OCI-LY1 (cell line): Measurements from ENCODE around the gene RUVBL2.

Experiments
- H2AFZ ChIP-seq: fragments of 200-600 bp; sonication (generic), shearing (Covaris generic); 2 replicates; pipeline ENCODE4 v1.6.0; 2014; ENCODE audit warnings: antibody characterized with exemption, mild to moderate bottlenecking, low read length
- H3F3A ChIP-seq: fragments of 200-600 bp; sonication (generic), shearing (Covaris generic); 2 replicates; pipeline ENCODE4 v1.6.0; 2014; ENCODE audit warnings: mild to moderate bottlenecking, antibody characterized with exemption, low read length, moderate library complexity; ENCODE audit not compliant: insufficient read depth
- H3K27ac ChIP-seq: fragments of 200-600 bp; sonication (generic); 2 replicates; pipeline ENCODE4 v1.5.1; 2014; ENCODE audit warnings: low read length, mixed run types, mild to moderate bottlenecking, low read depth; ENCODE audit not compliant: poor library complexity, severe bottlenecking
- H3K27me3 ChIP-seq: fragments of 200-600 bp; sonication (generic); 2 replicates; pipeline ENCODE4 v1.6.0; 2014; ENCODE audit warnings: antibody characterized with exemption, mild to moderate bottlenecking, low read length, moderate library complexity; ENCODE audit not compliant: insufficient read depth
- H3K36me3 ChIP-seq: fragments of 200-600 bp; sonication (generic); 2 replicates; pipeline ENCODE4 v1.6.1; 2014; ENCODE audit warnings: mild to moderate bottlenecking, antibody characterized with exemption, low read length, moderate library complexity, mixed read lengths; ENCODE audit not compliant: insufficient read depth
- H3K4me1 ChIP-seq: fragments of 200-600 bp; sonication (generic); 2 replicates; pipeline ENCODE4 v1.5.1; 2014; ENCODE audit warnings: mild to moderate bottlenecking, low read length, moderate library complexity; ENCODE audit not compliant: insufficient read depth, severe bottlenecking
- H3K4me2 ChIP-seq: fragments of 200-600 bp; sonication (generic), shearing (Covaris generic); 2 replicates; pipeline ENCODE4 v1.6.1; 2014; ENCODE audit warnings: low read length
- H3K4me3 ChIP-seq: fragments of 200-600 bp; sonication (generic); 2 replicates; pipeline ENCODE4 v1.5.1; 2014; ENCODE audit warnings: low read length, low read depth, mild to moderate bottlenecking, mixed read lengths; ENCODE audit not compliant: poor library complexity, severe bottlenecking
- H3K79me2 ChIP-seq: fragments of 200-600 bp; shearing (Covaris generic); 2 replicates; pipeline ENCODE4 v1.6.1; 2016; ENCODE audit warnings: mixed run types, low read length, mixed read lengths; ENCODE audit not compliant: insufficient read depth
- H3K9ac ChIP-seq: fragments of 200-600 bp; sonication (generic), shearing (Covaris generic); 2 replicates; pipeline ENCODE4 v1.6.1; 2014; ENCODE audit warnings: mild to moderate bottlenecking, low read length, mixed read lengths
- H3K9me2 ChIP-seq: fragments of 200-600 bp; sonication (generic), shearing (Covaris generic); 2 replicates; pipeline ENCODE4 v1.6.1; 2014; ENCODE audit warnings: low read depth, mild to moderate bottlenecking, low read length, mixed read lengths
- H3K9me3 ChIP-seq: fragments of 200-600 bp; shearing (Covaris generic); 2 replicates; pipeline ENCODE4 v1.6.1; 2014; ENCODE audit warnings: low read length, mixed read lengths
- H4K20me1 ChIP-seq: fragments of 200-600 bp; sonication (generic), shearing (Covaris generic); 2 replicates; pipeline ENCODE4 v1.6.0; 2016; ENCODE audit warnings: mild to moderate bottlenecking, low read length; ENCODE audit not compliant: insufficient read depth
- CTCF ChIP-seq: fragments of 200-600 bp; sonication (generic), shearing (Covaris generic); IDR thresholded peaks from 2 replicates; pipeline ENCODE4 v1.5.1; 2017; ENCODE audit warnings: mild to moderate bottlenecking, antibody characterized with exemption, low read length, moderate library complexity, mixed read lengths
- EZH2 ChIP-seq: fragments of 200-600 bp; sonication (generic), shearing (Covaris generic); IDR thresholded peaks from 2 replicates; pipeline ENCODE4 v1.8.0; 2017; ENCODE audit warnings: borderline replicate concordance, mixed run types, mild to moderate bottlenecking, antibody characterized with exemption, low read length, moderate library complexity, mixed read lengths

The RUVBL2 gene

GRCh38 chr19:49019242-49019932 lies 25.7 kb downstream of the RUVBL2 start:
- Histone ChIP-seq H3K4me1 (peaks cover 45% of the 10 kb centered on the region), H3K9ac (peak overlapping the region; percentile 36; the same call in 1 of the 2 replicates), H3K4me2 (peak overlapping the region; percentile 70), H3K4me3 (peak overlapping the region; percentile 60), H3K27me3 (no peaks in the 10 kb centered on the region), H3K79me2 (no peaks in the 10 kb centered on the region), H3F3A (no peaks in the 10 kb centered on the region), H3K36me3 (peaks cover 18% of the 10 kb centered on the region), H2AFZ (no peak overlapping the region), H3K9me2 (no peaks in the 10 kb centered on the region), H3K9me3 (no peaks in the 10 kb centered on the region), H3K27ac (no peak overlapping the region), H4K20me1 (no peaks in the 10 kb centered on the region)
- TF ChIP-seq CTCF (peak; percentile 35; the same call in 1 of the 2 replicates), EZH2 (no peak)

- Histone ChIP-seq H3K79me2 (no peaks in the 10 kb centered on the region), H3K27me3 (no peaks in the 10 kb centered on the region), H3K4me2 (peak overlapping the region; percentile 60; the same call in 1 of the 2 replicates), H4K20me1 (no peaks in the 10 kb centered on the region), H2AFZ (no peak overlapping the region), H3K4me1 (peaks cover 45% of the 10 kb centered on the region), H3K4me3 (no peak overlapping the region), H3K9me2 (no peaks in the 10 kb centered on the region), H3K9me3 (no peaks in the 10 kb centered on the region), H3K9ac (no peak overlapping the region; the same call in 1 of the 2 replicates), H3K27ac (no peak overlapping the region), H3F3A (no peaks in the 10 kb centered on the region), H3K36me3 (peaks cover 9% of the 10 kb centered on the region)
- TF ChIP-seq EZH2 (no peak), CTCF (no peak)
Observed at GRCh38 chr19:49020342-49020741, 26.7 kb downstream of the RUVBL2 start.

GRCh38 chr19:49020931-49021895 lies 27.5 kb downstream of the RUVBL2 start:
- H3K79me2 ChIP-seq, result no peaks in the 10 kb centered on the region
- no peaks in the 10 kb centered on the region for H4K20me1 ChIP-seq
- no peaks in the 10 kb centered on the region for H3K9me3 ChIP-seq
- H3F3A ChIP-seq, result no peaks in the 10 kb centered on the region
- no peaks in the 10 kb centered on the region for H3K27me3 ChIP-seq
- H3K36me3 ChIP-seq, result no peaks in the 10 kb centered on the region
- peaks cover 45% of the 10 kb centered on the region for H3K4me1 ChIP-seq
- H3K4me2 ChIP-seq, result peak overlapping the region; percentile 60
- H3K27ac ChIP-seq, result peak overlapping the region; percentile 57
- H3K4me3 ChIP-seq, result peak overlapping the region; percentile 31
- no peaks in the 10 kb centered on the region for H3K9me2 ChIP-seq
- peak overlapping the region; percentile 75; the same call in 1 of the 2 replicates for H2AFZ ChIP-seq
- H3K9ac ChIP-seq, result peak overlapping the region; percentile 31; the same call in 1 of the 2 replicates
- TF ChIP-seq EZH2 (no peak), CTCF (no peak)
